GM23338 (cell line): Measurements from ENCODE around the gene AP1G2. TPM values are rescaled to one million over a fixed set of nuclear protein-coding genes. Genes with fewer than 3 reads are reported as not detected.
A peak's percentile ranks its signal among the peaks of the same experiment; 100 is the strongest.

ENCODE experiments used
- ATAC-seq: fragments of 200-7000 bp; cut with Tn5 transposase; 3 replicates; pipeline ENCODE4 v1.9.1; 2020
- DNase-seq: peaks from one replicate; pipeline ENCODE4 v3.0.0-alpha.2; 2015; ENCODE audit warnings: low spot score
- H2AFZ ChIP-seq: fragments of 200-600 bp; sonication (generic); 2 replicates; pipeline ENCODE4 v1.8.0; 2016; ENCODE audit warnings: antibody characterized with exemption, mild to moderate bottlenecking, moderate library complexity
- H3F3A ChIP-seq: fragments of 200-600 bp; sonication (generic); replicated peaks from 2 replicates; pipeline ENCODE4 v1.8.0; 2017; ENCODE audit warnings: antibody characterized with exemption, mixed run types, low read depth
- H3K27ac ChIP-seq: fragments of 200-600 bp; sonication (generic); 2 replicates; pipeline ENCODE4 v1.6.1; 2016; ENCODE audit warnings: low read depth
- H3K27me3 ChIP-seq: fragments of 200-600 bp; sonication (generic); 2 replicates; pipeline ENCODE4 v1.8.0; 2016; ENCODE audit warnings: mild to moderate bottlenecking, mixed run types, moderate library complexity; ENCODE audit not compliant: insufficient read depth
- H3K36me3 ChIP-seq: fragments of 200-600 bp; sonication (generic); 2 replicates; pipeline ENCODE4 v1.8.0; 2016; ENCODE audit warnings: mild to moderate bottlenecking; ENCODE audit not compliant: insufficient read depth
- H3K4me1 ChIP-seq: fragments of 200-600 bp; sonication (generic); 2 replicates; pipeline ENCODE4 v1.8.0; 2016; ENCODE audit warnings: mild to moderate bottlenecking, moderate library complexity; ENCODE audit not compliant: insufficient read depth
- H3K4me2 ChIP-seq: fragments of 200-600 bp; sonication (generic); 2 replicates; pipeline ENCODE4 v1.7.1; 2017; ENCODE audit warnings: mixed run types
- H3K4me3 ChIP-seq: fragments of 200-600 bp; sonication (generic); 2 replicates; pipeline ENCODE4 v1.6.1; 2016; ENCODE audit warnings: mixed run types
- H3K79me2 ChIP-seq: fragments of 200-600 bp; sonication (generic); replicated peaks from 2 replicates; pipeline ENCODE4 v1.8.0; 2017; ENCODE audit warnings: mild to moderate bottlenecking; ENCODE audit not compliant: insufficient read depth
- H3K9me2 ChIP-seq: fragments of 200-600 bp; sonication (generic); 2 replicates; pipeline ENCODE4 v1.8.0; 2017; ENCODE audit not compliant: insufficient read depth
- H4K20me1 ChIP-seq: fragments of 200-600 bp; sonication (generic); replicated peaks from 2 replicates; pipeline ENCODE4 v1.8.0; 2017; ENCODE audit warnings: mild to moderate bottlenecking; ENCODE audit not compliant: insufficient read depth
- H3K27ac Mint-ChIP-seq: 2 replicates; pipeline ENCODE4 v1.8.0; 2020; ENCODE audit warnings: inconsistent platforms, mild to moderate bottlenecking, moderate library complexity, mixed read lengths
- H3K27me3 Mint-ChIP-seq: 3 replicates; pipeline ENCODE4 v1.8.0; 2022; ENCODE audit warnings: low read depth, mild to moderate bottlenecking, moderate library complexity, mixed read lengths, inconsistent platforms; ENCODE audit not compliant: insufficient read depth, poor library complexity
- H3K36me3 Mint-ChIP-seq: 3 replicates; pipeline ENCODE4 v1.8.0; 2021; ENCODE audit warnings: low read depth, mild to moderate bottlenecking, inconsistent platforms, moderate library complexity, mixed read lengths
- H3K4me1 Mint-ChIP-seq: 3 replicates; pipeline ENCODE4 v1.8.0; 2020; ENCODE audit warnings: mild to moderate bottlenecking, inconsistent platforms, mixed read lengths
- H3K4me3 Mint-ChIP-seq: 3 replicates; pipeline ENCODE4 v1.8.0; 2021; ENCODE audit warnings: moderate library complexity, mild to moderate bottlenecking, inconsistent platforms, mixed read lengths
- H3K9me3 Mint-ChIP-seq: 3 replicates; pipeline ENCODE4 v1.8.0; 2020; ENCODE audit warnings: moderate library complexity, mild to moderate bottlenecking, inconsistent platforms, mixed read lengths
- CREB1 ChIP-seq: fragments of 250-450 bp; sonication (Bioruptor Pico); IDR thresholded peaks from 2 replicates; pipeline ENCODE4 v1.5.0; 2020; ENCODE audit warnings: low read depth, mild to moderate bottlenecking, moderate library complexity
- CTCF ChIP-seq, 2 experiments: fragments of 200-600 bp in 1 of 2; sonication (generic) in 1 of 2; conservative IDR thresholded peaks; 2 replicates each; pipeline versions ENCODE4 v1.5.1 to v1.6.1; 2016 to 2017; ENCODE audit warnings: antibody characterized with exemption in 2 of 2, low read depth in 2 of 2, mild to moderate bottlenecking in 2 of 2, moderate library complexity in 1 of 2
- ETS1 ChIP-seq: IDR thresholded peaks from 2 replicates; pipeline ENCODE4 v1.6.1; 2016; ENCODE audit warnings: antibody characterized with exemption
- EZH2 ChIP-seq: fragments of 200-600 bp; sonication (generic); IDR thresholded peaks from one replicate; pipeline ENCODE4 v1.8.0; 2017; ENCODE audit warnings: antibody characterized with exemption, mild to moderate bottlenecking, low read depth; ENCODE audit not compliant: unreplicated experiment
- EZH2phosphoT487 ChIP-seq: fragments of 200-600 bp; sonication (generic); IDR thresholded peaks from one replicate; pipeline ENCODE4 v1.8.1; 2018; ENCODE audit warnings: antibody characterized with exemption; ENCODE audit not compliant: unreplicated experiment
- JUNB ChIP-seq: IDR thresholded peaks from one replicate; pipeline ENCODE4 v1.6.1; 2016; ENCODE audit warnings: antibody characterized with exemption; ENCODE audit not compliant: unreplicated experiment
- NANOG ChIP-seq: IDR thresholded peaks from 2 replicates; pipeline ENCODE4 v1.6.1; 2016; ENCODE audit warnings: antibody characterized with exemption, borderline replicate concordance
- ZNF114 ChIP-seq: fragments of 250-450 bp; sonication (Bioruptor Pico); IDR thresholded peaks from 2 replicates; pipeline ENCODE4 v1.5.0; 2020; ENCODE audit warnings: mild to moderate bottlenecking, moderate library complexity
- ZNF462 ChIP-seq: fragments of 250-450 bp; sonication (Bioruptor Pico); IDR thresholded peaks from 2 replicates; pipeline ENCODE4 v1.5.0; 2020; ENCODE audit warnings: mild to moderate bottlenecking, moderate library complexity
- polyA plus RNA-seq: library from polyadenylated mRNA; unstranded; fragments of >200 nt; fragmentation: Nextera tagmentation; extraction: Ambion mirVana; gene quantifications from 2 replicates; pipeline ENCODE4 v1.2.1, GENCODE V29; 2016
- total RNA-seq: library from RNA; depleted of rRNA; stranded (reverse); fragments of >200 nt; shearing (Covaris generic); gene quantifications from 2 replicates; pipeline ENCODE4 v1.2.3, GENCODE V29; 2014

The AP1G2 gene
- total and polyA plus RNA-seq, 2 experiments from 2014 or later, result 55.3 to 63.5 TPM

GRCh38 chr14:23525611-23526010 lies 42.0 kb downstream of the AP1G2 start:
- Mint-ChIP-seq H3K9me3 (no peaks in the 10 kb centered on the region; the same call in 2 of the 3 replicates), H3K27ac (no peak overlapping the region), H3K27me3 (peaks cover 12% of the 10 kb centered on the region), H3K4me1 (peaks cover 55% of the 10 kb centered on the region), H3K36me3 (peaks cover 71% of the 10 kb centered on the region), H3K4me3 (no peak overlapping the region)
- no peak for DNase-seq
- Histone ChIP-seq H2AFZ (no peak overlapping the region), H3K4me2 (no peak overlapping the region), H3K4me1 (peaks cover 8% of the 10 kb centered on the region; the same call in 1 of the 2 replicates), H3K9me2 (no peaks in the 10 kb centered on the region), H3F3A (no peaks in the 10 kb centered on the region; the same call in 1 of the 2 replicates), H3K79me2 (no peaks in the 10 kb centered on the region), H4K20me1 (no peaks in the 10 kb centered on the region; the same call in 1 of the 2 replicates), H3K27me3 (no peaks in the 10 kb centered on the region), H3K4me3 (no peak overlapping the region), H3K27ac (no peak overlapping the region), H3K36me3 (no peaks in the 10 kb centered on the region; the same call in 1 of the 2 replicates)
- peak; percentile 18 for ATAC-seq
- no peak for TF ChIP-seq ZNF462 (CRISPR knock-in tag)
- TF ChIP-seq CTCF (conservative IDR thresholded peaks at IDR 0.05; ENCODE audit: low read depth in 2 of 2), result peak in 1 of 2 experiments; percentile 45; a peak in 3 of 4 replicates

- H3K4me1 Mint-ChIP-seq, result peaks cover 54% of the 10 kb centered on the region
- no peak for ATAC-seq
- H3K36me3 Mint-ChIP-seq, result peaks cover 71% of the 10 kb centered on the region
- Histone ChIP-seq H3K4me1 (peaks cover 12% of the 10 kb centered on the region; the same call in 1 of the 2 replicates), H3K36me3 (no peaks in the 10 kb centered on the region; the same call in 1 of the 2 replicates), H3K9me2 (no peaks in the 10 kb centered on the region), H3F3A (no peaks in the 10 kb centered on the region; the same call in 1 of the 2 replicates), H3K27me3 (no peaks in the 10 kb centered on the region), H3K79me2 (no peaks in the 10 kb centered on the region), H3K4me3 (no peak overlapping the region), H2AFZ (no peak overlapping the region), H3K27ac (no peak overlapping the region), H4K20me1 (no peaks in the 10 kb centered on the region), H3K4me2 (no peak overlapping the region)
- DNase-seq, result no peak
- H3K27me3 Mint-ChIP-seq, result peaks cover 14% of the 10 kb centered on the region
- no peak overlapping the region for H3K4me3 Mint-ChIP-seq
- H3K27ac Mint-ChIP-seq, result no peak overlapping the region
- no peaks in the 10 kb centered on the region; the same call in 2 of the 3 replicates for H3K9me3 Mint-ChIP-seq
- TF ChIP-seq EZH2phosphoT487 (no peak), EZH2 (no peak), CREB1 (CRISPR knock-in tag) (no peak), NANOG (no peak), ZNF114 (CRISPR knock-in tag) (no peak), JUNB (no peak), ETS1 (no peak)
Measured at GRCh38 chr14:23524954-23525353, 42.6 kb downstream of the AP1G2 start.
